HepG2 (cell line): Measurements from ENCODE around the gene FBXW12. TPM values are rescaled to one million over a fixed set of nuclear protein-coding genes. Genes with fewer than 3 reads are reported as not detected.

Experiments used
- AGO1 ChIP-seq: fragments of 200-400 bp; formaldehyde crosslinking; IDR thresholded peaks from 2 replicates; pipeline ENCODE4 v1.6.1; 2017; ENCODE audit warnings: mild to moderate bottlenecking, low read depth, low read length, moderate library complexity; ENCODE audit not compliant: poor library complexity, severe bottlenecking
- BRD4 ChIP-seq: sonication (generic); formaldehyde crosslinking; IDR thresholded peaks from 2 replicates; pipeline ENCODE4 v1.4.0; 2020; ENCODE audit warnings: missing genetic modification reagents
- CC2D1A ChIP-seq: sonication (generic); formaldehyde crosslinking; IDR thresholded peaks from 2 replicates; pipeline ENCODE4 v1.8.1; 2023; ENCODE audit warnings: mild to moderate bottlenecking, missing genetic modification reagents
- GABPB1 ChIP-seq: IDR thresholded peaks from 2 replicates; pipeline ENCODE4 v1.6.1; 2016; ENCODE audit warnings: mild to moderate bottlenecking, missing genetic modification reagents, moderate library complexity, missing compliant biosample characterization
- HNF4G ChIP-seq, 2 experiments: sonication (generic) in 1 of 2; formaldehyde crosslinking in 1 of 2; IDR thresholded peaks; 2 replicates each; pipeline versions ENCODE4 v1.4.0 to v1.6.1; 2011 to 2020; ENCODE audit warnings: borderline replicate concordance in 2 of 2, low read depth in 2 of 2, mild to moderate bottlenecking in 2 of 2, low read length in 1 of 2, missing genetic modification reagents in 1 of 2, moderate library complexity in 1 of 2
- KLF12 ChIP-seq: sonication (generic); formaldehyde crosslinking; IDR thresholded peaks from 2 replicates; pipeline ENCODE4 v1.4.0; 2020; ENCODE audit warnings: missing genetic modification reagents, borderline replicate concordance
- MYC ChIP-seq: sonication (generic); formaldehyde crosslinking; IDR thresholded peaks from 2 replicates; pipeline ENCODE4 v1.9.0; 2021; ENCODE audit warnings: missing genetic modification reagents, borderline replicate concordance
- RBAK ChIP-seq: sonication (generic); formaldehyde crosslinking; IDR thresholded peaks from 2 replicates; pipeline ENCODE4 v1.5.1; 2020; ENCODE audit warnings: mild to moderate bottlenecking, missing genetic modification reagents
- RBFOX2 ChIP-seq: fragments of 200-400 bp; formaldehyde crosslinking; IDR thresholded peaks from 2 replicates; pipeline ENCODE4 v1.6.1; 2017; ENCODE audit warnings: low read depth, mild to moderate bottlenecking, low read length
- SP2 ChIP-seq: sonication (generic); formaldehyde crosslinking; IDR thresholded peaks from 2 replicates; pipeline ENCODE4 v1.5.1; 2020; ENCODE audit warnings: mild to moderate bottlenecking, missing genetic modification reagents
- ZNF180 ChIP-seq: sonication (generic); formaldehyde crosslinking; IDR thresholded peaks from 2 replicates; pipeline ENCODE4 v1.4.0; 2020; ENCODE audit warnings: low read depth, missing genetic modification reagents, borderline replicate concordance
- ZNF629 ChIP-seq: sonication (generic); formaldehyde crosslinking; conservative IDR thresholded peaks from 2 replicates; pipeline ENCODE4 v1.5.0; 2020; ENCODE audit warnings: missing genetic modification reagents
- ZNF704 ChIP-seq: sonication (generic); formaldehyde crosslinking; IDR thresholded peaks from 2 replicates; pipeline ENCODE4 v1.8.1; 2023; ENCODE audit warnings: mild to moderate bottlenecking, inconsistent platforms, moderate library complexity, missing genetic modification reagents, borderline replicate concordance
- ZNF768 ChIP-seq: sonication (generic); formaldehyde crosslinking; IDR thresholded peaks from 2 replicates; pipeline ENCODE4 v1.4.0; 2020; ENCODE audit warnings: missing genetic modification reagents
- ZSCAN21 ChIP-seq: sonication (generic); formaldehyde crosslinking; IDR thresholded peaks from 2 replicates; pipeline ENCODE4 v1.8.0; 2022; ENCODE audit warnings: mild to moderate bottlenecking, missing genetic modification reagents, moderate library complexity, borderline replicate concordance
- polyA plus RNA-seq, 8 experiments: library from polyadenylated mRNA; depleted of rRNA in 3 of 8; stranded (reverse) in 7 of 8; unstranded in 1 of 8; fragments of >200 nt; fragmentation: Illumina TruSeq in 4 of 8; extraction: Trizol in 4 of 8; gene quantifications; 2 replicates each; pipeline versions ENCODE4 v1.2.1 to v1.2.3, GENCODE V29; 2011 to 2016; ENCODE audit warnings: low read depth in 4 of 8, missing spikeins in 1 of 8, mixed read lengths in 1 of 8; ENCODE audit not compliant: insufficient read depth in 1 of 8
- total RNA-seq, 5 experiments: library from RNA; depleted of rRNA; stranded (reverse); fragments of >200 nt; fragmentation: Illumina TruSeq; extraction: Trizol; gene quantifications; 2 replicates each; pipeline ENCODE4 v1.2.3, GENCODE V29; 2016; ENCODE audit warnings: low read depth in 1 of 5
- TF ChIP-seq, protein P1 (sequence below): sonication (generic); formaldehyde crosslinking; IDR thresholded peaks from 2 replicates; pipeline ENCODE4 v1.8.0; 2022; ENCODE audit warnings: missing genetic modification reagents, low read depth, mild to moderate bottlenecking, borderline replicate concordance
- TF ChIP-seq, protein P2 (sequence below): sonication (generic); formaldehyde crosslinking; IDR thresholded peaks from 2 replicates; pipeline ENCODE4 v1.4.0; 2020; ENCODE audit warnings: missing genetic modification reagents, borderline replicate concordance
- TF ChIP-seq, protein P3 (sequence below), 2 experiments: sonication (generic) in 1 of 2; formaldehyde crosslinking in 1 of 2; IDR thresholded peaks; 2 replicates each; pipeline versions ENCODE4 v1.4.0 to v1.6.1; 2018 to 2020; ENCODE audit warnings: missing genetic modification reagents in 2 of 2, borderline replicate concordance in 1 of 2, low read depth in 1 of 2, mild to moderate bottlenecking in 1 of 2, missing biosample characterization in 1 of 2
- TF ChIP-seq, protein P4 (sequence below): sonication (generic); formaldehyde crosslinking; IDR thresholded peaks from 2 replicates; pipeline ENCODE4 v1.4.0; 2020; ENCODE audit warnings: missing genetic modification reagents, borderline replicate concordance

The FBXW12 gene
- total and polyA plus RNA-seq, 2 of the 13 experiments (the other 11 are each of a cell fraction or from before 2014, with no cell fraction given), result not detected

DNA sequence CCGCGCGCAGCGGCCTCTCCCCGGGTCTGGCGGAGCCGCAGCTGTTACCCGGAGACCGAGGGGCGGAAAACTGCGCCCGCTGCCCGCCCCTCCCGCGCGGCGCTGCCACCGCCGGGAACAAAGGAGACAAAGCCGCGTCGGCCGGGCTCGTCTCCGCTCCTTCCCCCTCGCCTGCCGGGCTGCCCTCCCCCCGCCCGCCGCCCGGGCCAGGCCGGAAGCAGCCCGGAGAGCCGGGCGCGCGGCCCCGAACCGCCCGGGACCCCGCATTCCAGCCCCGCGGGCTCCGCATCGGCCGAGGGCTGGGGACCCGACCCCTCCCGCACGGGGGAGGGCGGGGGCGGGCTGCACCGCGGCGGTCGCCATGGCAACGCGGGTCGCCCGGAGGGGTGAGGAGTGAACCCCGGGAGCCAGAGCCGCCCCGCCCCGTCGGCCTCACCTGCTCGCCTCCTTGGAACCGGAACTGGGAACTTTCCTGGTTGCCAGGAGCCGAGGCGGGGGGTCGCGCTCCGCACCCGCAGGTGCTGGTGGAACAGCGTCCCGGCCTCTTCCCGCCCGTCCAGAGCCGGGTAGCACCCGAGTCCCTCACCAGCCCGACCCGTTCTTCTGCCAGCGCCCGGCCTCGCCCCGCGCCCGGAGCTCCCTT lies 57.4 kb downstream of the FBXW12 start (continued):
- TF ChIP-seq, protein P1, sequence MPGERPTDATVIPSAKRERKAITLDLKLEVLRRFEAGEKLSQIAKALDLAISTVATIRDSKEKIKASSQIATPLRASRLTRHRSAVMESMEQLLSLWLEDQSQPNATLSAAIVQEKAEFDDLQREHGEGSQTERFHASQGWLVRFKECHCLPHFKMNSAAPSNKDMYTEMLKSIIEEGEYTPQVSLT (CRISPR knock-in tag), result no peak
- TF ChIP-seq ZNF629, result no peak
- 0 out of 2 replicates have a peak, but pooled peaks have one; percentile 8 for TF ChIP-seq ZSCAN21
- 0 out of 2 replicates have a peak, but pooled peaks have one; percentile 24 for TF ChIP-seq CC2D1A (CRISPR knock-in tag)
- 0 out of 2 replicates have a peak, but pooled peaks have one; percentile 2 for TF ChIP-seq BRD4 (CRISPR knock-in tag)
- TF ChIP-seq ZNF704, result 0 out of 2 replicates have a peak, but pooled peaks have one; percentile 33
- TF ChIP-seq SP2, result peak; percentile 60; the same call in 1 of the 2 replicates
- peak; percentile 32; the same call in 1 of the 2 replicates for TF ChIP-seq MYC
- TF ChIP-seq, protein P2, sequence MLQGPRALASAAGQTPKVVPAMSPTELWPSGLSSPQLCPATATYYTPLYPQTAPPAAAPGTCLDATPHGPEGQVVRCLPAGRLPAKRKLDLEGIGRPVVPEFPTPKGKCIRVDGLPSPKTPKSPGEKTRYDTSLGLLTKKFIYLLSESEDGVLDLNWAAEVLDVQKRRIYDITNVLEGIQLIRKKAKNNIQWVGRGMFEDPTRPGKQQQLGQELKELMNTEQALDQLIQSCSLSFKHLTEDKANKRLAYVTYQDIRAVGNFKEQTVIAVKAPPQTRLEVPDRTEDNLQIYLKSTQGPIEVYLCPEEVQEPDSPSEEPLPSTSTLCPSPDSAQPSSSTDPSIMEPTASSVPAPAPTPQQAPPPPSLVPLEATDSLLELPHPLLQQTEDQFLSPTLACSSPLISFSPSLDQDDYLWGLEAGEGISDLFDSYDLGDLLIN, result 0 out of 2 replicates have a peak, but pooled peaks have one; percentile 16
- peak; percentile 23; the same call in 1 of the 2 replicates for TF ChIP-seq HNF4G (IDR thresholded peaks at IDR 0.05; ENCODE audit: borderline replicate concordance, low read depth, low read length)
- TF ChIP-seq HNF4G (CRISPR knock-in tag; IDR thresholded peaks at IDR 0.05; ENCODE audit: borderline replicate concordance, low read depth), result no peak
- TF ChIP-seq RBAK (CRISPR knock-in tag), result no peak
- TF ChIP-seq RBFOX2, result peak; percentile 94
- TF ChIP-seq ZNF180 (CRISPR knock-in tag), result no peak
- TF ChIP-seq, protein P3, sequence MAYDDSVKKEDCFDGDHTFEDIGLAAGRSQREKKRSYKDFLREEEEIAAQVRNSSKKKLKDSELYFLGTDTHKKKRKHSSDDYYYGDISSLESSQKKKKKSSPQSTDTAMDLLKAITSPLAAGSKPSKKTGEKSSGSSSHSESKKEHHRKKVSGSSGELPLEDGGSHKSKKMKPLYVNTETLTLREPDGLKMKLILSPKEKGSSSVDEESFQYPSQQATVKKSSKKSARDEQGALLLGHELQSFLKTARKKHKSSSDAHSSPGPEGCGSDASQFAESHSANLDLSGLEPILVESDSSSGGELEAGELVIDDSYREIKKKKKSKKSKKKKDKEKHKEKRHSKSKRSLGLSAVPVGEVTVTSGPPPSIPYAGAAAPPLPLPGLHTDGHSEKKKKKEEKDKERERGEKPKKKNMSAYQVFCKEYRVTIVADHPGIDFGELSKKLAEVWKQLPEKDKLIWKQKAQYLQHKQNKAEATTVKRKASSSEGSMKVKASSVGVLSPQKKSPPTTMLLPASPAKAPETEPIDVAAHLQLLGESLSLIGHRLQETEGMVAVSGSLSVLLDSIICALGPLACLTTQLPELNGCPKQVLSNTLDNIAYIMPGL (CRISPR knock-in tag; IDR thresholded peaks at IDR 0.05; ENCODE audit: borderline replicate concordance in 1 of 2, low read depth in 1 of 2), result peak in 1 of 2 experiments; percentile 15; a peak in 1 of 4 replicates
- TF ChIP-seq GABPB1, result no peak
- TF ChIP-seq ZNF768, result 0 out of 2 replicates have a peak, but pooled peaks have one; percentile 9
- TF ChIP-seq AGO1, result peak; percentile 70
- peak; percentile 36; the same call in 1 of the 2 replicates for TF ChIP-seq KLF12 (CRISPR knock-in tag)
- TF ChIP-seq, protein P4, sequence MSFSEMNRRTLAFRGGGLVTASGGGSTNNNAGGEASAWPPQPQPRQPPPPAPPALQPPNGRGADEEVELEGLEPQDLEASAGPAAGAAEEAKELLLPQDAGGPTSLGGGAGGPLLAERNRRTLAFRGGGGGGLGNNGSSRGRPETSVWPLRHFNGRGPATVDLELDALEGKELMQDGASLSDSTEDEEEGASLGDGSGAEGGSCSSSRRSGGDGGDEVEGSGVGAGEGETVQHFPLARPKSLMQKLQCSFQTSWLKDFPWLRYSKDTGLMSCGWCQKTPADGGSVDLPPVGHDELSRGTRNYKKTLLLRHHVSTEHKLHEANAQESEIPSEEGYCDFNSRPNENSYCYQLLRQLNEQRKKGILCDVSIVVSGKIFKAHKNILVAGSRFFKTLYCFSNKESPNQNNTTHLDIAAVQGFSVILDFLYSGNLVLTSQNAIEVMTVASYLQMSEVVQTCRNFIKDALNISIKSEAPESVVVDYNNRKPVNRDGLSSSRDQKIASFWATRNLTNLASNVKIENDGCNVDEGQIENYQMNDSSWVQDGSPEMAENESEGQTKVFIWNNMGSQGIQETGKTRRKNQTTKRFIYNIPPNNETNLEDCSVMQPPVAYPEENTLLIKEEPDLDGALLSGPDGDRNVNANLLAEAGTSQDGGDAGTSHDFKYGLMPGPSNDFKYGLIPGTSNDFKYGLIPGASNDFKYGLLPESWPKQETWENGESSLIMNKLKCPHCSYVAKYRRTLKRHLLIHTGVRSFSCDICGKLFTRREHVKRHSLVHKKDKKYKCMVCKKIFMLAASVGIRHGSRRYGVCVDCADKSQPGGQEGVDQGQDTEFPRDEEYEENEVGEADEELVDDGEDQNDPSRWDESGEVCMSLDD (CRISPR knock-in tag), result peak; percentile 49; the same call in 1 of the 2 replicates
